IMR-90 (cell line): ENCODE data around the gene UGDH.

Experiments
- BHLHE40 ChIP-seq: fragments of 150-350 bp; IDR thresholded peaks from 2 replicates; pipeline ENCODE4 v1.6.1; 2016; ENCODE audit warnings: mild to moderate bottlenecking, low read depth, low read length
- MAFK ChIP-seq: IDR thresholded peaks from 2 replicates; pipeline ENCODE4 v1.6.1; 2012; ENCODE audit warnings: low read depth, low read length, improper control_type of control experiment
- MXI1 ChIP-seq: IDR thresholded peaks from 2 replicates; pipeline ENCODE4 v1.6.1; 2012; ENCODE audit warnings: low read depth, mild to moderate bottlenecking, low read length, moderate library complexity, borderline replicate concordance
- NFE2L2 ChIP-seq: fragments of 150-350 bp; IDR thresholded peaks from 2 replicates; pipeline ENCODE4 v1.6.1; 2016; ENCODE audit warnings: low read depth, mild to moderate bottlenecking, low read length
- POLR2A ChIP-seq: IDR thresholded peaks from 2 replicates; pipeline ENCODE4 v1.6.1; 2012; ENCODE audit warnings: mild to moderate bottlenecking, low read depth, low read length
- RAD21 ChIP-seq: IDR thresholded peaks from 2 replicates; pipeline ENCODE4 v1.6.1; 2012; ENCODE audit warnings: low read length, improper control_type of control experiment
- RCOR1 ChIP-seq: IDR thresholded peaks from 2 replicates; pipeline ENCODE4 v1.6.1; 2012; ENCODE audit warnings: mild to moderate bottlenecking, low read length, improper control_type of control experiment; ENCODE audit not compliant: insufficient replicate concordance
- RFX5 ChIP-seq: IDR thresholded peaks from 2 replicates; pipeline ENCODE4 v1.8.0; 2012; ENCODE audit warnings: low read depth, mild to moderate bottlenecking, low read length, moderate library complexity
- SMC3 ChIP-seq: fragments of 150-350 bp; IDR thresholded peaks from 2 replicates; pipeline ENCODE4 v1.6.1; 2016; ENCODE audit warnings: low read depth, mild to moderate bottlenecking, antibody characterized with exemption, low read length, moderate library complexity
- TF ChIP-seq, protein P1 (sequence below): conservative IDR thresholded peaks from 2 replicates; pipeline ENCODE4 v1.5.1; 2012; ENCODE audit warnings: mild to moderate bottlenecking, low read depth, low read length, improper control_type of control experiment
- TF ChIP-seq, protein P2 (sequence below): fragments of 150-350 bp; IDR thresholded peaks from 2 replicates; pipeline ENCODE4 v1.6.1; 2016; ENCODE audit warnings: low read depth, mild to moderate bottlenecking, low read length, moderate library complexity, borderline replicate concordance

- TF ChIP-seq SMC3 (no peak), RAD21 (no peak), BHLHE40 (no peak), MAFK (no peak), POLR2A (no peak), RCOR1 (no peak), RFX5 (no peak), MXI1 (no peak), NFE2L2 (no peak)
- TF ChIP-seq, protein P1, sequence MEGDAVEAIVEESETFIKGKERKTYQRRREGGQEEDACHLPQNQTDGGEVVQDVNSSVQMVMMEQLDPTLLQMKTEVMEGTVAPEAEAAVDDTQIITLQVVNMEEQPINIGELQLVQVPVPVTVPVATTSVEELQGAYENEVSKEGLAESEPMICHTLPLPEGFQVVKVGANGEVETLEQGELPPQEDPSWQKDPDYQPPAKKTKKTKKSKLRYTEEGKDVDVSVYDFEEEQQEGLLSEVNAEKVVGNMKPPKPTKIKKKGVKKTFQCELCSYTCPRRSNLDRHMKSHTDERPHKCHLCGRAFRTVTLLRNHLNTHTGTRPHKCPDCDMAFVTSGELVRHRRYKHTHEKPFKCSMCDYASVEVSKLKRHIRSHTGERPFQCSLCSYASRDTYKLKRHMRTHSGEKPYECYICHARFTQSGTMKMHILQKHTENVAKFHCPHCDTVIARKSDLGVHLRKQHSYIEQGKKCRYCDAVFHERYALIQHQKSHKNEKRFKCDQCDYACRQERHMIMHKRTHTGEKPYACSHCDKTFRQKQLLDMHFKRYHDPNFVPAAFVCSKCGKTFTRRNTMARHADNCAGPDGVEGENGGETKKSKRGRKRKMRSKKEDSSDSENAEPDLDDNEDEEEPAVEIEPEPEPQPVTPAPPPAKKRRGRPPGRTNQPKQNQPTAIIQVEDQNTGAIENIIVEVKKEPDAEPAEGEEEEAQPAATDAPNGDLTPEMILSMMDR: no peak
- TF ChIP-seq, protein P2, sequence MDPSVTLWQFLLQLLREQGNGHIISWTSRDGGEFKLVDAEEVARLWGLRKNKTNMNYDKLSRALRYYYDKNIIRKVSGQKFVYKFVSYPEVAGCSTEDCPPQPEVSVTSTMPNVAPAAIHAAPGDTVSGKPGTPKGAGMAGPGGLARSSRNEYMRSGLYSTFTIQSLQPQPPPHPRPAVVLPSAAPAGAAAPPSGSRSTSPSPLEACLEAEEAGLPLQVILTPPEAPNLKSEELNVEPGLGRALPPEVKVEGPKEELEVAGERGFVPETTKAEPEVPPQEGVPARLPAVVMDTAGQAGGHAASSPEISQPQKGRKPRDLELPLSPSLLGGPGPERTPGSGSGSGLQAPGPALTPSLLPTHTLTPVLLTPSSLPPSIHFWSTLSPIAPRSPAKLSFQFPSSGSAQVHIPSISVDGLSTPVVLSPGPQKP: no peak
Observed at GRCh38 chr4:39470402-39470801, 56.8 kb downstream of the UGDH start.
